Esophagus squamous epithelium (tissue), 5 donors: Measurements from ENCODE around the gene UBXN7. TPM values are rescaled to one million over a fixed set of nuclear protein-coding genes. Genes with fewer than 3 reads are reported as not detected.
"Not testable (repeated sequence)": the region's sequence is repeated elsewhere in the genome, so short reads cannot be mapped to it uniquely, and the experiment has no call there.

Source experiments
- DNase-seq: peaks from one replicate; lab custom pipeline; 2025; lab: John Stamatoyannopoulos, UW
- H3K27ac ChIP-seq, 4 donors: fragments of 200-600 bp; sonication (generic); one replicate each; pipeline ENCODE4 v1.5.1; 2016 to 2019; ENCODE audit warnings: mild to moderate bottlenecking in 1 of 4
- H3K27me3 ChIP-seq, 4 donors: fragments of 200-600 bp; sonication (generic); 1 replicate in 3 of 4; 2 replicates in 1 of 4; pipeline versions ENCODE4 v1.5.1 to v1.6.0; 2017 to 2021; ENCODE audit warnings: antibody characterized with exemption in 1 of 4
- H3K36me3 ChIP-seq, 3 donors: fragments of 200-600 bp; sonication (generic); one replicate each; pipeline ENCODE4 v1.5.1; 2016 to 2019
- H3K4me1 ChIP-seq, 3 donors: fragments of 200-600 bp; sonication (generic); one replicate each; pipeline ENCODE4 v1.5.1; 2017 to 2019
- H3K4me3 ChIP-seq, 4 donors: fragments of 200-600 bp; sonication (generic); 1 replicate in 3 of 4; 2 replicates in 1 of 4; pipeline ENCODE4 v1.5.1; 2016 to 2019; ENCODE audit warnings: mild to moderate bottlenecking in 2 of 4, moderate library complexity in 1 of 4
- H3K9me3 ChIP-seq, 3 donors: fragments of 200-600 bp; sonication (generic); one replicate each; pipeline ENCODE4 v1.5.1; 2016 to 2019
- CTCF ChIP-seq, 6 experiments: fragments of 450-650 bp in 4 of 6; fragments of 200-600 bp in 2 of 6; sonication (generic) in 2 of 6; IDR thresholded peaks; one replicate each; pipeline ENCODE4 v1.5.1; 2016 to 2019; ENCODE audit warnings: antibody characterized with exemption in 6 of 6, mild to moderate bottlenecking in 4 of 6, moderate library complexity in 4 of 6
- POLR2A ChIP-seq, 4 donors: fragments of 450-650 bp; IDR thresholded peaks; one replicate each; pipeline ENCODE4 v1.6.1; 2017; ENCODE audit warnings: antibody characterized with exemption in 4 of 4, mild to moderate bottlenecking in 4 of 4, moderate library complexity in 3 of 4
- WGBS, 2 donors: methylation state at CpG; one replicate each; pipeline ENCODE4 v1.1.5; 2018; 5-methylcytosine and 5-hydroxymethylcytosine counted together
- intact Hi-C: fragments of 100-400 bp; cut with DNase I; formaldehyde crosslinking; loops from one replicate; pipeline ENCODE4 v1.15.0; 2022
- total RNA-seq, 4 donors: library from RNA; depleted of rRNA; stranded (reverse); fragments of >200 nt; gene quantifications; one replicate each; pipeline ENCODE4 v1.1.0, GENCODE V29; 2016
- donor health status: DM: yes; HTN: yes; CAD: no.

UBXN7 gene
- total RNA-seq, 4 donors from 2014 or later: 10.7 to 18.7 (median 14.1) TPM

GRCh38 chr3:196350067-196350466, 82.2 kb downstream of the UBXN7 start:
- TF ChIP-seq POLR2A (IDR thresholded peaks at IDR 0.05) (no peak), CTCF (IDR thresholded peaks at IDR 0.05) (no peak)
- H3K27ac ChIP-seq: no peak overlapping the region
- no peaks in the 10 kb centered on the region for H3K27me3 ChIP-seq
- intact Hi-C loops: no loop called here
- no peak for DNase-seq
- H3K9me3 ChIP-seq: no peaks in the 10 kb centered on the region
- peaks cover 0 to 68% (median 5%) of the 10 kb centered on the region in 3 donors for H3K36me3 ChIP-seq
- no peaks in the 10 kb centered on the region for H3K4me1 ChIP-seq
- no peak overlapping the region for H3K4me3 ChIP-seq

GRCh38 chr3:196348698-196349097, 83.5 kb downstream of the UBXN7 start:
- WGBS, 2 donors: 67 to 73% methylated on average over 3 of the region's 3 CpGs
- Histone ChIP-seq H3K9me3 (no peaks in the 10 kb centered on the region), H3K27me3 (no peaks in the 10 kb centered on the region), H3K27ac (no peak overlapping the region), H3K36me3 (peaks cover 0 to 54% (median 0%) of the 10 kb centered on the region in 3 donors), H3K4me3 (no peak overlapping the region), H3K4me1 (no peaks in the 10 kb centered on the region)
- TF ChIP-seq POLR2A (IDR thresholded peaks at IDR 0.05) (no peak), CTCF (IDR thresholded peaks at IDR 0.05) (no peak)
- intact Hi-C loops: no loop called here
- DNase-seq: no peak

- peaks cover 0 to 4% (median 0%) of the 10 kb centered on the region in 3 donors for H3K4me1 ChIP-seq
- no peaks in the 10 kb centered on the region for H3K27me3 ChIP-seq
- no peak for TF ChIP-seq POLR2A (IDR thresholded peaks at IDR 0.05)
- TF ChIP-seq CTCF (IDR thresholded peaks at IDR 0.05): no peak
- H3K36me3 ChIP-seq: peaks cover 0 to 22% (median 0%) of the 10 kb centered on the region in 3 donors
- intact Hi-C loops: no loop called here
- no peak for DNase-seq
- H3K9me3 ChIP-seq: no peaks in the 10 kb centered on the region
- no peak overlapping the region for H3K27ac ChIP-seq
- 59 to 70% methylated on average over 4 of the region's 4 CpGs for WGBS, 2 donors
- no peak overlapping the region for H3K4me3 ChIP-seq
Observed at GRCh38 chr3:196344663-196345062, 87.6 kb downstream of the UBXN7 start.

GRCh38 chr3:196343917-196344316, 88.3 kb downstream of the UBXN7 start:
- intact Hi-C loops, DNase-seq, H3K27ac ChIP-seq, H3K4me3 ChIP-seq, H3K27me3 ChIP-seq, H3K9me3 ChIP-seq: not testable (repeated sequence)
- H3K36me3 ChIP-seq: peaks cover 0 to 15% (median 0%) of the 10 kb centered on the region in 3 donors
- H3K4me1 ChIP-seq: peaks cover 0 to 10% (median 0%) of the 10 kb centered on the region in 3 donors
- 94% methylated on average over 7 to 10 of the region's 14 CpGs for WGBS, 2 donors

- H3K9me3 ChIP-seq: no peaks in the 10 kb centered on the region
- intact Hi-C loops: no loop called here
- peaks cover 0 to 37% (median 0%) of the 10 kb centered on the region in 3 donors for H3K4me1 ChIP-seq
- no peak overlapping the region for H3K4me3 ChIP-seq
- TF ChIP-seq POLR2A (IDR thresholded peaks at IDR 0.05) (no peak), CTCF (IDR thresholded peaks at IDR 0.05) (no peak)
- peaks cover 0 to 13% (median 0%) of the 10 kb centered on the region in 4 donors for H3K27me3 ChIP-seq
- WGBS, 2 donors: 65 to 68% methylated on average over 7 of the region's 7 CpGs
- no peaks in the 10 kb centered on the region for H3K36me3 ChIP-seq
- H3K27ac ChIP-seq: no peak overlapping the region
- DNase-seq: no peak
Observed at GRCh38 chr3:196341137-196341536, 91.1 kb downstream of the UBXN7 start.

- Histone ChIP-seq H3K27me3 (peaks cover 0 to 16% (median 0%) of the 10 kb centered on the region in 4 donors), H3K27ac (no peak overlapping the region), H3K36me3 (no peaks in the 10 kb centered on the region), H3K4me3 (no peak overlapping the region), H3K9me3 (no peaks in the 10 kb centered on the region), H3K4me1 (peaks cover 0 to 43% (median 0%) of the 10 kb centered on the region in 3 donors)
- 31 to 39% methylated on average over 2 of the region's 2 CpGs for WGBS, 2 donors
- no peak for DNase-seq
- intact Hi-C loops: no loop called here
- TF ChIP-seq CTCF (IDR thresholded peaks at IDR 0.05) (no peak), POLR2A (IDR thresholded peaks at IDR 0.05) (no peak)
Observed at GRCh38 chr3:196340466-196340865, 91.8 kb downstream of the UBXN7 start.
